Right lobe of liver (tissue), 6 donors: Measurements from ENCODE around the gene CEACAM19. TPM values are rescaled to one million over a fixed set of nuclear protein-coding genes. Genes with fewer than 3 reads are reported as not detected.
A peak's percentile ranks its signal among the peaks of the same experiment; 100 is the strongest.

Source experiments
- ATAC-seq, 4 donors: fragments of 200-7000 bp; cut with Tn5 transposase; one replicate each; pipeline ENCODE4 v1.9.1; 2020; ENCODE audit warnings: mild to moderate bottlenecking in 4 of 4, moderate library complexity in 4 of 4
- DNase-seq, 3 donors: peaks; one replicate each; pipeline ENCODE4 v3.0.0-alpha.2; 2020
- H3K27ac ChIP-seq, 3 donors: fragments of 200-600 bp; one replicate each; pipeline ENCODE4 v1.8.0; 2022
- H3K27me3 ChIP-seq, 2 donors: fragments of 200-600 bp; one replicate each; pipeline ENCODE4 v1.8.0; 2022
- H3K36me3 ChIP-seq, 4 donors: fragments of 200-600 bp; sonication (generic) in 1 of 4; one replicate each; pipeline versions ENCODE4 v1.5.1 to v1.8.0; 2017 to 2022; ENCODE audit warnings: control low read depth in 1 of 4
- H3K4me1 ChIP-seq, 4 donors: fragments of 200-600 bp; sonication (generic) in 1 of 4; one replicate each; pipeline versions ENCODE4 v1.5.1 to v1.8.0; 2017 to 2022; ENCODE audit warnings: control low read depth in 1 of 4
- H3K4me3 ChIP-seq, 3 donors: fragments of 200-600 bp; one replicate each; pipeline ENCODE4 v1.8.0; 2022
- H3K9me3 ChIP-seq, 4 donors: fragments of 200-600 bp; sonication (generic) in 1 of 4; one replicate each; pipeline versions ENCODE4 v1.5.1 to v1.8.0; 2017 to 2022; ENCODE audit warnings: control low read depth in 1 of 4
- CTCF ChIP-seq, 4 donors: fragments of 200-600 bp in 3 of 4; fragments of 450-650 bp in 1 of 4; IDR thresholded peaks; one replicate each; pipeline versions ENCODE4 v1.5.1 to v1.8.0; 2016 to 2022; ENCODE audit warnings: antibody characterized with exemption in 4 of 4, mild to moderate bottlenecking in 2 of 4
- POLR2A ChIP-seq: fragments of 450-650 bp; IDR thresholded peaks from one replicate; pipeline ENCODE4 v1.6.1; 2017; ENCODE audit warnings: antibody characterized with exemption, mild to moderate bottlenecking
- WGBS: methylation state at CpG from one replicate; pipeline ENCODE4 v1.1.6; 2018; ENCODE audit warnings: low coverage, low lambda C conversion rate; ENCODE audit not compliant: insufficient coverage; ENCODE audit errors: missing lambda C conversion rate; 5-methylcytosine and 5-hydroxymethylcytosine counted together
- intact Hi-C, 2 donors: fragments of 100-400 bp; cut with DNase I; formaldehyde crosslinking; loops; one replicate each; pipeline versions ENCODE4 v1.11.2 to v1.14.1; 2022
- total RNA-seq, 6 experiments: library from RNA; depleted of rRNA in 2 of 6; stranded (reverse); fragments of >200 nt in 2 of 6; fragmentation: NEBNext Ultra II Directional in 3 of 6; extraction: Animal tissue kit (Norgen Biotek cat#: 25700) in 3 of 6; gene quantifications; one replicate each; pipeline versions ENCODE4 v1.1.0 to v1.2.4, GENCODE V29; 2016 to 2023
- donor health status: DM: no; HTN: yes; CAD: no.
- donor health status: DM: no; HTN: no; CAD: no.
- donor health status: DM: no; HTN: no; CAD: no.
- donor health status: DM: no; HTN: yes; CAD: no.
- donor health status: DM: no; HTN: yes; CAD: no.

CEACAM19 gene
- total RNA-seq, 6 experiments from 2014 or later = 3.3 to 9.0 (median 4.5) TPM

GRCh38 chr19:44661904-44662303 lies 9.4 kb upstream of the CEACAM19 start:
- DNase-seq (peak in 1 of 3 donors; percentile 13), ATAC-seq (no peak)
- Histone ChIP-seq H3K27me3 (no peaks in the 10 kb centered on the region), H3K36me3 (peaks cover 0 to 52% (median 31%) of the 10 kb centered on the region in 4 donors), H3K9me3 (no peaks in the 10 kb centered on the region), H3K4me1 (peaks cover 0 to 6% (median 0%) of the 10 kb centered on the region in 4 donors), H3K27ac (no peak overlapping the region), H3K4me3 (no peak overlapping the region)
- WGBS = 57% methylated on average over 1 of the region's 7 CpGs
- TF ChIP-seq CTCF (IDR thresholded peaks at IDR 0.05) = no peak
- no peak for TF ChIP-seq POLR2A
- intact Hi-C loops = no loop called here

- no peak for ATAC-seq
- no peaks in the 10 kb centered on the region for H3K9me3 ChIP-seq
- DNase-seq = peak in 1 of 3 donors; percentile 18
- peaks cover 0 to 50% (median 28%) of the 10 kb centered on the region in 4 donors for H3K36me3 ChIP-seq
- TF ChIP-seq CTCF (IDR thresholded peaks at IDR 0.05) = no peak
- no peaks in the 10 kb centered on the region for H3K27me3 ChIP-seq
- WGBS = 81% methylated on average over 6 of the region's 7 CpGs
- no peak overlapping the region for H3K27ac ChIP-seq
- intact Hi-C loops = no loop called here
- no peaks in the 10 kb centered on the region for H3K4me1 ChIP-seq
- no peak overlapping the region for H3K4me3 ChIP-seq
Observed at GRCh38 chr19:44662691-44663385, 8.4 kb upstream of the CEACAM19 start.

GRCh38 chr19:44663996-44664395 lies 7.3 kb upstream of the CEACAM19 start:
- peaks cover 0 to 41% (median 24%) of the 10 kb centered on the region in 4 donors for H3K36me3 ChIP-seq
- intact Hi-C loops = no loop called here
- H3K27ac ChIP-seq = no peak overlapping the region
- no peaks in the 10 kb centered on the region for H3K27me3 ChIP-seq
- no peaks in the 10 kb centered on the region for H3K9me3 ChIP-seq
- H3K4me1 ChIP-seq = no peaks in the 10 kb centered on the region
- H3K4me3 ChIP-seq = no peak overlapping the region
- no peak for TF ChIP-seq CTCF (IDR thresholded peaks at IDR 0.05)
- TF ChIP-seq POLR2A = no peak
- WGBS = 85% methylated on average over 5 of the region's 5 CpGs
- ATAC-seq = no peak
- DNase-seq = peak in 1 of 3 donors; percentile 17

GRCh38 chr19:44664976-44665375 lies 6.3 kb upstream of the CEACAM19 start:
- Histone ChIP-seq H3K4me1 (no peaks in the 10 kb centered on the region), H3K9me3 (no peaks in the 10 kb centered on the region), H3K27me3 (no peaks in the 10 kb centered on the region), H3K27ac (no peak overlapping the region), H3K4me3 (no peak overlapping the region), H3K36me3 (peaks cover 0 to 32% (median 17%) of the 10 kb centered on the region in 4 donors)
- intact Hi-C loops = no loop called here
- ATAC-seq (no peak), DNase-seq (peak in 2 of 3 donors; percentile 7 to 8)
- WGBS = 98% methylated on average over 7 of the region's 10 CpGs
- no peak for TF ChIP-seq CTCF (IDR thresholded peaks at IDR 0.05)
- no peak for TF ChIP-seq POLR2A
